ENCODE data around the gene PNPO. TPM values are rescaled to one million over a fixed set of nuclear protein-coding genes. Genes with fewer than 3 reads are reported as not detected.

PNPO gene
- total RNA-seq, 1 donor from 2014 or later = 23.7 TPM

DNA sequence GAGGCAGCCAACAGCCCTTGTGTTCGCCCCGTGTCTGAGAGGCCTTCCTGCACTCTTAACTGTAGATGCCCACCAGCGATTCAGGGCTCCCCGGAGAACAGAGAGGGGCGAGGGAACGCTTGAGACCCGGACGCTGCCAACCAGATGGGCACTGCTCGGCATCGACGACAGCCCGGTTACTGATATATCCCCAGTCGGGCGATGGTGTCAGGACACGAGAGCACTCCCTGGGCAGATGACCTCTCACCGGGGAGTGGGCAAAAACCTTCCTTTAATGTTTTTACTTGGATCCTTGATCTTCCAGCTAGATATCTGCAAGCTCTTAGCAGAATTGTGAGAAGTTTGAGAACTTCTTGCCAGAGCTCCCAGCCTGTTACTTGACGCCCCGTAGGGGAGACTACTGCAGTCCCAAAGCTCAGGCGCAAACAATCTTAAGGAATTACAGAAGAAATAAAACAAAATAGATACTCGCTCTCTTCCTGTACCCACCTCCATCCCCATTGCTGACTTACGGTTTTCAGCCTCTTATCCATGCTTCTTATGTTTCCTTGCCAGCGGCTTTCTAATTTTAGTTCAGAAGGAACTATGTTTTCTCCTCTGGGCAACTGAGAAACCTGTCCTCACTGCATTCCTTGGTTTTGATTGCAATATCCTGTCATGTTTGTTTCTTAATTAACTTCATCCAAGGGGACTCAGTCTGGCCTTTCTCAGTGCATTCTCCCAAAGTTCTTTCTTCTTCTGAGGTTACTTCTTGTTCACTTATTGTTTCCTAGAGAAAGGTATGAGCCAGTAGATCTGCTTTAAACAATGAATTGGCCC lies 44.5 kb upstream of the PNPO start:
- Histone ChIP-seq H3K27me3 (ENCODE audit: control insufficient read depth, insufficient read depth, low read length) (no peaks in the 10 kb centered on the region), H3K36me3 (ENCODE audit: control insufficient read depth, insufficient read depth, low read length) (peaks cover 5% of the 10 kb centered on the region), H3K4me3 (ENCODE audit: low read depth, low read length) (peak overlapping the region; percentile 97)
- TF ChIP-seq, protein P1, sequence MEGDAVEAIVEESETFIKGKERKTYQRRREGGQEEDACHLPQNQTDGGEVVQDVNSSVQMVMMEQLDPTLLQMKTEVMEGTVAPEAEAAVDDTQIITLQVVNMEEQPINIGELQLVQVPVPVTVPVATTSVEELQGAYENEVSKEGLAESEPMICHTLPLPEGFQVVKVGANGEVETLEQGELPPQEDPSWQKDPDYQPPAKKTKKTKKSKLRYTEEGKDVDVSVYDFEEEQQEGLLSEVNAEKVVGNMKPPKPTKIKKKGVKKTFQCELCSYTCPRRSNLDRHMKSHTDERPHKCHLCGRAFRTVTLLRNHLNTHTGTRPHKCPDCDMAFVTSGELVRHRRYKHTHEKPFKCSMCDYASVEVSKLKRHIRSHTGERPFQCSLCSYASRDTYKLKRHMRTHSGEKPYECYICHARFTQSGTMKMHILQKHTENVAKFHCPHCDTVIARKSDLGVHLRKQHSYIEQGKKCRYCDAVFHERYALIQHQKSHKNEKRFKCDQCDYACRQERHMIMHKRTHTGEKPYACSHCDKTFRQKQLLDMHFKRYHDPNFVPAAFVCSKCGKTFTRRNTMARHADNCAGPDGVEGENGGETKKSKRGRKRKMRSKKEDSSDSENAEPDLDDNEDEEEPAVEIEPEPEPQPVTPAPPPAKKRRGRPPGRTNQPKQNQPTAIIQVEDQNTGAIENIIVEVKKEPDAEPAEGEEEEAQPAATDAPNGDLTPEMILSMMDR (IDR thresholded peaks at IDR 0.05; ENCODE audit: insufficient read depth, low read length, severe bottlenecking) = no peak
- no peak for FAIRE-seq
- DNase-seq (ENCODE audit: low read depth) = peak; percentile 29

DNA sequence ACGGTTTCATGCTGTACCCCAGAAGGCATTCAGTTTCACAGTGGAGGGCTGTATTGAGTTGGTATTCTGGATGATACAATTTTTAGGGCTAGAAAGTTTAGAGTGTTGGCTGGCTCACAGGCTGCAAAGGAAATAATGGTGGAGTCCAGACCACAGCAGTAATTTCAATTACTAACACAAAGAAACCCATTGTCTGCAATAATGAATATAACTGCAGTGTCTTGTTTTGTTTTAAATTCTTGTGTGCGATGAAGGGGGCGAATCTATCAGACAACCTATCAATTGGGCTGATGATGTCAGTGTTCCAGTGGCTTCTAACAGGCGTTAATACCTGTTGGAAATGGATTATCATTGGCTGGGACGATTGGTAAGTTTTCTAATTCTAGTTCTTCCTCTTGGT lies 43.8 kb upstream of the PNPO start:
- TF ChIP-seq, protein P1 (IDR thresholded peaks at IDR 0.05; ENCODE audit: insufficient read depth, low read length, severe bottlenecking) = no peak
- H3K4me3 ChIP-seq (ENCODE audit: low read depth, low read length) = no peak overlapping the region
- FAIRE-seq (no peak), DNase-seq (ENCODE audit: low read depth) (no peak)
- no peaks in the 10 kb centered on the region for H3K27me3 ChIP-seq (ENCODE audit: control insufficient read depth, insufficient read depth, low read length)
- H3K36me3 ChIP-seq (ENCODE audit: control insufficient read depth, insufficient read depth, low read length) = peaks cover 5% of the 10 kb centered on the region

DNA sequence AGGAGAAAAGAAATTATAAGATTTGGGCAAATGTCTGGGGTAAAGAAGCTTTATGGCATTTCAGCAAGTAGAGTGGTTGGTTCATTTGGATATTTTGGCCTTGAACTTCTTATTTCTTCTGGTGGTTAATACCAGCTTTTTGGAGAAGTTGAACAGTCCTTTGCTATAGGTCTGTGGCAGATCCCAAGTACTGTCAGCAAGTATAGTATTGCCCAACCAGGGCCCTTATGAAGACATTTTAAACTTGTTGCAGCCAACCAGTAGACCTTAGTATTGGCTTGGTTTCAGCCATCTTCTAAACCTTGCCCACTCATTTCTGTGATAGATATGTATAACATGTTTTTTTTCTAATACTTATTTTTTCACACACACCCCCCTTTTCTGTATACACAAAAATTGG lies 43.1 kb upstream of the PNPO start:
- TF ChIP-seq, protein P1 (IDR thresholded peaks at IDR 0.05; ENCODE audit: insufficient read depth, low read length, severe bottlenecking) = no peak
- H3K36me3 ChIP-seq (ENCODE audit: control insufficient read depth, insufficient read depth, low read length) = peaks cover 5% of the 10 kb centered on the region
- no peak overlapping the region for H3K4me3 ChIP-seq (ENCODE audit: low read depth, low read length)
- no peak for DNase-seq (ENCODE audit: low read depth)
- FAIRE-seq = no peak
- H3K27me3 ChIP-seq (ENCODE audit: control insufficient read depth, insufficient read depth, low read length) = no peaks in the 10 kb centered on the region

DNA sequence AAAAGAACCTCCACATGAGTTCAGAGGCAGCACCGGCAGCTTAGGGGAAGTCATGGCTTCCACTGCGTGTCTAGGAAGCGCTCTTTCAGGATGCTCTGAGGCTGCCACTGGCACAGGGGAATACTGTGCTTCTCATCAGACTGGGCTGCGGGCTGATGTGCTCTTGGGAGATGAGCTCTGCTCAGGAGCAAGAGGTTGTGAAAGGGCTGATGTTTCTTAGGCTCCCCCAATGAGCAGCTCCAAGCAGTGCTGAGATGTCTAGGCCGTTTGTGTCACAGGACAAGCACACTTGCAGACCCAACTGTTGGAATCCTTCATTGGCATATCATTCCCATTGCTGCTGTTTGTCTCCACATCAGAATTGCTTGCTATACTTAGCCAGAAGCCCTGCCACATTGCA lies 41.7 kb upstream of the PNPO start:
- Histone ChIP-seq H3K36me3 (ENCODE audit: control insufficient read depth, insufficient read depth, low read length) (peaks cover 5% of the 10 kb centered on the region), H3K27me3 (ENCODE audit: control insufficient read depth, insufficient read depth, low read length) (no peaks in the 10 kb centered on the region), H3K4me3 (ENCODE audit: low read depth, low read length) (no peak overlapping the region)
- no peak for FAIRE-seq
- TF ChIP-seq, protein P1 (IDR thresholded peaks at IDR 0.05; ENCODE audit: insufficient read depth, low read length, severe bottlenecking) = no peak
- DNase-seq (ENCODE audit: low read depth) = no peak

DNA sequence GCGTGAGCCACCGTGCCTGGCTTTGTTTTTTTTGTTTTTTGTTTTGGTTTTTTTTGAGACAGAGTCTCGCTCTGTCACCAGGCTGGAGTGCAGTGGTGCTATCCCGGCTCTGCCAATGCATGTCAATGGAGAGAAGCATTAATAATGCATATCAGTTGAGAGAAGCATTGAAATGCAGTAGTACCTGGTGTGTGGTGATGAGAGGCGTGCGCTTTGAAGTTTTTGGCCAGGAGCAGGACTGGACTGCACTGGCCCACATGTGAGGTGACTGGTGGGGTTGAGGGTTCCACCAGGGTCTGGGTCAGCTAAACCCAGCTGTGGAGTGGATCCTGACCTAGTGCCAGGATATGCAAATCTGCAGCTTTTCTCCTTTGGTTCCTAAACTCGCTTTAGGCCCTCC lies 39.9 kb upstream of the PNPO start:
- no peak for FAIRE-seq
- DNase-seq (ENCODE audit: low read depth) = no peak
- TF ChIP-seq, protein P1 (IDR thresholded peaks at IDR 0.05; ENCODE audit: insufficient read depth, low read length, severe bottlenecking) = no peak
- Histone ChIP-seq H3K4me3 (ENCODE audit: low read depth, low read length) (no peak overlapping the region), H3K27me3 (ENCODE audit: control insufficient read depth, insufficient read depth, low read length) (no peaks in the 10 kb centered on the region), H3K36me3 (ENCODE audit: control insufficient read depth, insufficient read depth, low read length) (peaks cover 5% of the 10 kb centered on the region)
